RWPE1 (cell line): ENCODE measurements around the gene P2RX4.

ENCODE experiments used
- CTCF ChIA-PET: fragments of 350-600 bp; sonication (Branson Sonifier 250); formaldehyde crosslinking; extraction: SDS; loops from one replicate; lab custom pipeline; 2021; lab: Yijun Ruan, JAX
- POLR2A ChIA-PET: fragments of 400-600 bp; formaldehyde crosslinking; extraction: SDS; loops from one replicate; lab custom pipeline; 2020; ENCODE audit warnings: antibody characterized with exemption; ENCODE audit not compliant: low non-redundant PET; lab: Yijun Ruan, JAX
- DNase-seq: peaks from one replicate; pipeline ENCODE4 v3.0.0; 2012; ENCODE audit warnings: low spot score
- H3K27ac ChIP-seq: fragments of 450-650 bp; 2 replicates; pipeline ENCODE4 v1.5.1; 2017
- TF ChIP-seq, protein P1 (sequence below): fragments of 450-650 bp; conservative IDR thresholded peaks from 2 replicates; pipeline ENCODE4 v1.5.1; 2017; ENCODE audit warnings: low read depth, mild to moderate bottlenecking

P2RX4 gene

DNA sequence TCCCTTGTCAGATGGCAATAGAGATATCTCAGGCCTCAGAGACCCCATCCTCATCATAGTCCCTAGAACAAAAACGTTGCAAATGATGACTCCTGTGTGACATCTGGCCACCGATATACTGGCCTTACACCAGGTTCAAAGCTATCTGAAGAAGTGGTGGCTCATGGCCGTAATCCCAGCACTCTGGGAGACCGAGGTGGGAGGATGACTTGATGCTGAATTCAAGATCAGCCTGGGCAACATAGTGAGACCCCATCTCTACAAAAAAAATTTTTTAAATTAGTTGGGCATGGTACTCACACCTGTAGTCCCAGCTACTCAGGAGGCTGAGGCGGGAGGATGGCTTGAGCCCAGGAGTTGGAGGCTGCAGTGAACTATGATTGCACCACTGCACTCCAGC, 73.5 kb downstream of the P2RX4 start:
- DNase-seq = no peak
- CTCF ChIA-PET = interaction anchor here (0.6 kb wide), 1 partner anchor 217 kb away, joined by 3 read pairs; no protein-coding TSS in a partner anchor
- TF ChIP-seq, protein P1, sequence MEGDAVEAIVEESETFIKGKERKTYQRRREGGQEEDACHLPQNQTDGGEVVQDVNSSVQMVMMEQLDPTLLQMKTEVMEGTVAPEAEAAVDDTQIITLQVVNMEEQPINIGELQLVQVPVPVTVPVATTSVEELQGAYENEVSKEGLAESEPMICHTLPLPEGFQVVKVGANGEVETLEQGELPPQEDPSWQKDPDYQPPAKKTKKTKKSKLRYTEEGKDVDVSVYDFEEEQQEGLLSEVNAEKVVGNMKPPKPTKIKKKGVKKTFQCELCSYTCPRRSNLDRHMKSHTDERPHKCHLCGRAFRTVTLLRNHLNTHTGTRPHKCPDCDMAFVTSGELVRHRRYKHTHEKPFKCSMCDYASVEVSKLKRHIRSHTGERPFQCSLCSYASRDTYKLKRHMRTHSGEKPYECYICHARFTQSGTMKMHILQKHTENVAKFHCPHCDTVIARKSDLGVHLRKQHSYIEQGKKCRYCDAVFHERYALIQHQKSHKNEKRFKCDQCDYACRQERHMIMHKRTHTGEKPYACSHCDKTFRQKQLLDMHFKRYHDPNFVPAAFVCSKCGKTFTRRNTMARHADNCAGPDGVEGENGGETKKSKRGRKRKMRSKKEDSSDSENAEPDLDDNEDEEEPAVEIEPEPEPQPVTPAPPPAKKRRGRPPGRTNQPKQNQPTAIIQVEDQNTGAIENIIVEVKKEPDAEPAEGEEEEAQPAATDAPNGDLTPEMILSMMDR = no peak
- no peak overlapping the region for H3K27ac ChIP-seq
- POLR2A ChIA-PET = no interaction called here
